GM19395 (cell line): ENCODE measurements around the gene HNRNPA2B1.
"Not testable (repeated sequence)": the region's sequence is repeated elsewhere in the genome, so short reads cannot be mapped to it uniquely, and the experiment has no call there.

Experiments used
- ATAC-seq: cut with Tn5 transposase; IDR thresholded peaks from one replicate; pipeline ENCODE4 v1.9.1; 2021; ENCODE audit warnings: mild to moderate bottlenecking, moderate library complexity; ENCODE audit not compliant: unreplicated experiment

The HNRNPA2B1 gene

GRCh38 chr7:26166684-26167266 lies 33.8 kb downstream of the HNRNPA2B1 start:
- ATAC-seq, result peak; percentile 43

- ATAC-seq, result no peak
These were observed 34.4 kb downstream of the HNRNPA2B1 start for GRCh38 chr7:26165950-26166683.

GRCh38 chr7:26163804-26164203 lies 36.7 kb downstream of the HNRNPA2B1 start:
- not testable (repeated sequence) for ATAC-seq

- ATAC-seq, result no peak
These were observed 38.1 kb downstream of the HNRNPA2B1 start for GRCh38 chr7:26162431-26162830.

- no peak for ATAC-seq
These were observed 39.6 kb downstream of the HNRNPA2B1 start for GRCh38 chr7:26160896-26161295.

- no peak for ATAC-seq
These were observed 41.3 kb downstream of the HNRNPA2B1 start for GRCh38 chr7:26159243-26159642.

- ATAC-seq, result no peak
These were observed 42.9 kb downstream of the HNRNPA2B1 start for GRCh38 chr7:26157520-26158105.

GRCh38 chr7:26156451-26157420 lies 43.8 kb downstream of the HNRNPA2B1 start:
- peak; percentile 33 for ATAC-seq

- no peak for ATAC-seq
These were observed 44.8 kb downstream of the HNRNPA2B1 start for GRCh38 chr7:26155531-26156375.

GRCh38 chr7:26153823-26154783 lies 46.4 kb downstream of the HNRNPA2B1 start:
- ATAC-seq, result no peak

- ATAC-seq, result no peak
These were observed 47.2 kb downstream of the HNRNPA2B1 start for GRCh38 chr7:26153241-26153822.

- ATAC-seq, result peak; percentile 17
These were observed 47.7 kb downstream of the HNRNPA2B1 start for GRCh38 chr7:26152782-26153240.

GRCh38 chr7:26151953-26152781 lies 48.4 kb downstream of the HNRNPA2B1 start, which contains the start of gene NFE2L3:
Gene NFE2L3, plus strand, starts transcription at chr7:26152198. Its CDS starts 301 bp downstream, at chr7:26152499.
- ATAC-seq, result peak; percentile 62

- no peak for ATAC-seq
These were observed 48.9 kb downstream of the HNRNPA2B1 start for GRCh38 chr7:26151650-26151952.

- ATAC-seq, result no peak
These were observed 49.5 kb downstream of the HNRNPA2B1 start for GRCh38 chr7:26151096-26151495.

GRCh38 chr7:26149391-26149977 lies 51.1 kb downstream of the HNRNPA2B1 start:
- no peak for ATAC-seq

GRCh38 chr7:26148307-26148700 lies 52.2 kb downstream of the HNRNPA2B1 start:
- not testable (repeated sequence) for ATAC-seq
